Mononuclear cell (primary cell): Measurements from ENCODE around the gene SHISA6. TPM values are rescaled to one million over a fixed set of nuclear protein-coding genes. Genes with fewer than 3 reads are reported as not detected.

ENCODE experiments used
- H3K27me3 ChIP-seq: 2 replicates; pipeline ENCODE4 v1.6.0; 2011; ENCODE audit warnings: low read length, control low read depth; ENCODE audit not compliant: insufficient read depth
- H3K4me1 ChIP-seq: 2 replicates; pipeline ENCODE4 v1.5.1; 2011; ENCODE audit warnings: mild to moderate bottlenecking, low read length, control low read depth; ENCODE audit not compliant: insufficient read depth
- H3K4me3 ChIP-seq: 2 replicates; pipeline ENCODE4 v1.5.1; 2011; ENCODE audit warnings: mild to moderate bottlenecking, low read length, moderate library complexity
- H3K9me3 ChIP-seq: 2 replicates; pipeline ENCODE4 v1.5.1; 2011; ENCODE audit warnings: low read depth, mild to moderate bottlenecking, control low read depth, low read length
- total RNA-seq: library from RNA; depleted of rRNA; stranded (reverse); fragments of >200 nt; gene quantifications from one replicate; pipeline ENCODE4 v1.2.3, GENCODE V29; 2012

Gene SHISA6
- total RNA-seq, 1 donor, result not detected

- Histone ChIP-seq H3K4me1 (no peaks in the 10 kb centered on the region), H3K27me3 (no peaks in the 10 kb centered on the region), H3K9me3 (no peaks in the 10 kb centered on the region), H3K4me3 (no peak overlapping the region)
Measured at GRCh38 chr17:11558681-11559234, 317.7 kb downstream of the SHISA6 start.

- no peaks in the 10 kb centered on the region for H3K27me3 ChIP-seq
- H3K9me3 ChIP-seq, result no peaks in the 10 kb centered on the region
- no peaks in the 10 kb centered on the region for H3K4me1 ChIP-seq
- H3K4me3 ChIP-seq, result no peak overlapping the region
Measured at GRCh38 chr17:11559601-11560000, 318.6 kb downstream of the SHISA6 start.

- H3K27me3 ChIP-seq, result no peaks in the 10 kb centered on the region
- H3K9me3 ChIP-seq, result no peaks in the 10 kb centered on the region
Measured at GRCh38 chr17:11561281-11561680, 320.3 kb downstream of the SHISA6 start.

GRCh38 chr17:11561702-11562101, 320.7 kb downstream of the SHISA6 start:
- Histone ChIP-seq H3K27me3 (no peaks in the 10 kb centered on the region), H3K4me1 (no peaks in the 10 kb centered on the region), H3K4me3 (no peak overlapping the region), H3K9me3 (no peaks in the 10 kb centered on the region)

More at GRCh38 chr17:11561281-11561680, 320.3 kb downstream of the SHISA6 start:
- Histone ChIP-seq H3K4me1 (no peaks in the 10 kb centered on the region), H3K4me3 (no peak overlapping the region)

GRCh38 chr17:11564589-11565380, 323.8 kb downstream of the SHISA6 start:
- no peaks in the 10 kb centered on the region for H3K9me3 ChIP-seq

GRCh38 chr17:11565591-11565990, 324.6 kb downstream of the SHISA6 start:
- H3K27me3 ChIP-seq, result no peaks in the 10 kb centered on the region
- no peaks in the 10 kb centered on the region for H3K4me1 ChIP-seq
- no peaks in the 10 kb centered on the region for H3K9me3 ChIP-seq
- no peak overlapping the region for H3K4me3 ChIP-seq

More at GRCh38 chr17:11564589-11565380, 323.8 kb downstream of the SHISA6 start:
- H3K4me1 ChIP-seq, result no peaks in the 10 kb centered on the region
- no peak overlapping the region for H3K4me3 ChIP-seq
- H3K27me3 ChIP-seq, result no peaks in the 10 kb centered on the region

GRCh38 chr17:11578998-11579397, 338.0 kb downstream of the SHISA6 start:
- no peaks in the 10 kb centered on the region for H3K9me3 ChIP-seq
- no peaks in the 10 kb centered on the region for H3K4me1 ChIP-seq
- H3K4me3 ChIP-seq, result no peak overlapping the region
- no peaks in the 10 kb centered on the region for H3K27me3 ChIP-seq

- Histone ChIP-seq H3K4me3 (no peak overlapping the region), H3K4me1 (no peaks in the 10 kb centered on the region), H3K9me3 (no peaks in the 10 kb centered on the region), H3K27me3 (no peaks in the 10 kb centered on the region)
Measured at GRCh38 chr17:11580677-11581076, 339.7 kb downstream of the SHISA6 start.

GRCh38 chr17:11582217-11582616, 341.2 kb downstream of the SHISA6 start:
- H3K27me3 ChIP-seq, result no peaks in the 10 kb centered on the region
- no peak overlapping the region for H3K4me3 ChIP-seq
- no peaks in the 10 kb centered on the region for H3K4me1 ChIP-seq
- no peaks in the 10 kb centered on the region for H3K9me3 ChIP-seq

GRCh38 chr17:11583306-11583992, 342.4 kb downstream of the SHISA6 start:
- Histone ChIP-seq H3K4me1 (no peaks in the 10 kb centered on the region), H3K4me3 (no peak overlapping the region), H3K27me3 (no peaks in the 10 kb centered on the region), H3K9me3 (no peaks in the 10 kb centered on the region)

- Histone ChIP-seq H3K27me3 (no peaks in the 10 kb centered on the region), H3K4me1 (no peaks in the 10 kb centered on the region), H3K4me3 (no peak overlapping the region), H3K9me3 (no peaks in the 10 kb centered on the region)
Measured at GRCh38 chr17:11589716-11590115, 348.7 kb downstream of the SHISA6 start.

GRCh38 chr17:11598274-11599221, 357.5 kb downstream of the SHISA6 start, which contains the start of gene DNAH9:
Gene DNAH9 (plus strand): TSS chr17:11598470. CDS start chr17:11598499, 29 bp downstream.
- peaks cover 21% of the 10 kb centered on the region for H3K27me3 ChIP-seq
- no peaks in the 10 kb centered on the region for H3K9me3 ChIP-seq
- H3K4me3 ChIP-seq, result no peak within 1 kb of the TSS
- no peaks in the 10 kb centered on the region for H3K4me1 ChIP-seq

- Histone ChIP-seq H3K9me3 (no peaks in the 10 kb centered on the region), H3K4me1 (no peaks in the 10 kb centered on the region), H3K4me3 (no peak overlapping the region), H3K27me3 (peaks cover 21% of the 10 kb centered on the region)
Measured at GRCh38 chr17:11601661-11602060, 360.6 kb downstream of the SHISA6 start.

- Histone ChIP-seq H3K27me3 (no peaks in the 10 kb centered on the region), H3K4me1 (no peaks in the 10 kb centered on the region), H3K4me3 (no peak overlapping the region), H3K9me3 (no peaks in the 10 kb centered on the region)
Measured at GRCh38 chr17:11608396-11608795, 367.4 kb downstream of the SHISA6 start.
